PFSK-1 (cell line): Measurements from ENCODE around the gene GALNT10.

Experiments used
- POLR2AphosphoS5 ChIP-seq: IDR thresholded peaks from 2 replicates; pipeline ENCODE4 v1.6.1; 2012; ENCODE audit warnings: low read depth, mild to moderate bottlenecking, control low read depth, low read length, moderate library complexity
- REST ChIP-seq, 2 experiments: IDR thresholded peaks; 2 replicates each; pipeline versions ENCODE4 v1.6.1 to v1.8.0; 2011 to 2012; ENCODE audit warnings: low read depth in 2 of 2, low read length in 2 of 2, control low read depth in 1 of 2, inconsistent platforms in 1 of 2, mild to moderate bottlenecking in 1 of 2, moderate library complexity in 1 of 2; ENCODE audit not compliant: insufficient read depth in 1 of 2
- TAF1 ChIP-seq: IDR thresholded peaks from 2 replicates; pipeline ENCODE4 v1.6.1; 2012; ENCODE audit warnings: low read length, control low read depth, borderline replicate concordance; ENCODE audit not compliant: insufficient read depth

GRCh38 chr5:154352960-154353548 lies 162.5 kb downstream of the GALNT10 start:
- TF ChIP-seq TAF1 (no peak), POLR2AphosphoS5 (no peak), REST (IDR thresholded peaks at IDR 0.05; ENCODE audit: insufficient read depth in 1 of 2, low read depth in 2 of 2, low read length in 2 of 2) (no peak)
